Adipocyte (in vitro differentiated cells): ENCODE results near the gene FHAD1.

ENCODE experiments used
- DNase-seq: peaks from one replicate; pipeline ENCODE4 v3.0.0-alpha.2; 2015; ENCODE audit warnings: low read depth
- H3K27me3 ChIP-seq: replicated peaks from 2 replicates; pipeline ENCODE4 v1.7.0; 2013; ENCODE audit warnings: mild to moderate bottlenecking, low read length, moderate library complexity; ENCODE audit not compliant: control insufficient read depth, insufficient read depth
- H3K36me3 ChIP-seq: 2 replicates; pipeline ENCODE4 v1.7.0; 2013; ENCODE audit warnings: low read length, mild to moderate bottlenecking, moderate library complexity; ENCODE audit not compliant: control insufficient read depth, insufficient read depth, severe bottlenecking
- H3K4me1 ChIP-seq: 2 replicates; pipeline ENCODE4 v1.7.0; 2013; ENCODE audit warnings: mild to moderate bottlenecking, low read length, moderate library complexity; ENCODE audit not compliant: control insufficient read depth, insufficient read depth
- H3K4me3 ChIP-seq: 2 replicates; pipeline ENCODE4 v1.7.0; 2013; ENCODE audit warnings: mild to moderate bottlenecking, low read length, moderate library complexity
- H3K9ac ChIP-seq: 2 replicates; pipeline ENCODE4 v1.7.0; 2013; ENCODE audit warnings: mild to moderate bottlenecking, low read length, moderate library complexity
- H3K9me3 ChIP-seq: 2 replicates; pipeline ENCODE4 v1.7.0; 2013; ENCODE audit warnings: mild to moderate bottlenecking, low read length, moderate library complexity; ENCODE audit not compliant: control insufficient read depth

Gene FHAD1

GRCh38 chr1:15442759-15443158 lies 195.7 kb downstream of the FHAD1 start:
- Histone ChIP-seq H3K9me3 (no peaks in the 10 kb centered on the region), H3K4me3 (no peak overlapping the region), H3K4me1 (no peaks in the 10 kb centered on the region), H3K36me3 (no peaks in the 10 kb centered on the region), H3K27me3 (peaks cover 32% of the 10 kb centered on the region), H3K9ac (no peak overlapping the region)
- DNase-seq = no peak

GRCh38 chr1:15443281-15443680 lies 196.3 kb downstream of the FHAD1 start:
- Histone ChIP-seq H3K9me3 (no peaks in the 10 kb centered on the region), H3K4me1 (no peaks in the 10 kb centered on the region), H3K9ac (no peak overlapping the region), H3K4me3 (no peak overlapping the region), H3K36me3 (no peaks in the 10 kb centered on the region), H3K27me3 (peaks cover 33% of the 10 kb centered on the region)
- no peak for DNase-seq

GRCh38 chr1:15444468-15445389 lies 197.7 kb downstream of the FHAD1 start:
- no peaks in the 10 kb centered on the region for H3K4me1 ChIP-seq
- no peaks in the 10 kb centered on the region for H3K36me3 ChIP-seq
- H3K4me3 ChIP-seq = no peak overlapping the region
- no peaks in the 10 kb centered on the region for H3K9me3 ChIP-seq
- H3K27me3 ChIP-seq = peaks cover 36% of the 10 kb centered on the region
- DNase-seq = no peak
- H3K9ac ChIP-seq = no peak overlapping the region

- no peak for DNase-seq
- Histone ChIP-seq H3K4me3 (no peak overlapping the region), H3K27me3 (peaks cover 36% of the 10 kb centered on the region), H3K9me3 (no peaks in the 10 kb centered on the region), H3K36me3 (no peaks in the 10 kb centered on the region), H3K4me1 (no peaks in the 10 kb centered on the region), H3K9ac (no peak overlapping the region)
Observed at GRCh38 chr1:15445390-15446122, 198.5 kb downstream of the FHAD1 start.

- DNase-seq = no peak
- H3K9ac ChIP-seq = no peak overlapping the region
- peaks cover 36% of the 10 kb centered on the region for H3K27me3 ChIP-seq
- no peaks in the 10 kb centered on the region for H3K36me3 ChIP-seq
- no peaks in the 10 kb centered on the region for H3K9me3 ChIP-seq
- no peak overlapping the region for H3K4me3 ChIP-seq
- no peaks in the 10 kb centered on the region for H3K4me1 ChIP-seq
Observed at GRCh38 chr1:15446212-15446611, 199.2 kb downstream of the FHAD1 start.
